ENCODE results near the gene GAS5. TPM values are rescaled to one million over a fixed set of nuclear protein-coding genes. Genes with fewer than 3 reads are reported as not detected.

The GAS5 gene
- total RNA-seq, 1 experiment from 2014 or later, result 503 TPM

GRCh38 chr1:173869021-173869359 lies 1.2 kb upstream of the GAS5 start:
- Histone ChIP-seq H3K9me3 (ENCODE audit: low read depth, low read length, poor library complexity, severe bottlenecking) (no peaks in the 10 kb centered on the region), H3K27me3 (replicated peaks; ENCODE audit: insufficient read depth, low read depth, low read length, poor library complexity) (no peaks in the 10 kb centered on the region), H3K27ac (ENCODE audit: low read depth, low read length, poor library complexity, severe bottlenecking) (peak overlapping the region; percentile 89), H3K36me3 (ENCODE audit: insufficient read depth, low read length, poor library complexity, severe bottlenecking) (peaks cover 47% of the 10 kb centered on the region), H3K4me3 (ENCODE audit: low read depth, low read length, poor library complexity, severe bottlenecking) (peak overlapping the region; percentile 76), H3K4me1 (ENCODE audit: insufficient read depth, low read length, poor library complexity, severe bottlenecking) (peaks cover 30% of the 10 kb centered on the region)
- intact Hi-C loops (cut with micrococcal nuclease; ENCODE audit: unreplicated experiment), result loop anchor here (5.0 kb wide), 1 partner anchor 153 kb away; the partner anchor contains the start of gene RC3H1
- TF ChIP-seq EZH2 (IDR thresholded peaks at IDR 0.05; ENCODE audit: borderline replicate concordance, low read depth, low read length, poor library complexity, severe bottlenecking), result no peak
- TF ChIP-seq, protein P1, sequence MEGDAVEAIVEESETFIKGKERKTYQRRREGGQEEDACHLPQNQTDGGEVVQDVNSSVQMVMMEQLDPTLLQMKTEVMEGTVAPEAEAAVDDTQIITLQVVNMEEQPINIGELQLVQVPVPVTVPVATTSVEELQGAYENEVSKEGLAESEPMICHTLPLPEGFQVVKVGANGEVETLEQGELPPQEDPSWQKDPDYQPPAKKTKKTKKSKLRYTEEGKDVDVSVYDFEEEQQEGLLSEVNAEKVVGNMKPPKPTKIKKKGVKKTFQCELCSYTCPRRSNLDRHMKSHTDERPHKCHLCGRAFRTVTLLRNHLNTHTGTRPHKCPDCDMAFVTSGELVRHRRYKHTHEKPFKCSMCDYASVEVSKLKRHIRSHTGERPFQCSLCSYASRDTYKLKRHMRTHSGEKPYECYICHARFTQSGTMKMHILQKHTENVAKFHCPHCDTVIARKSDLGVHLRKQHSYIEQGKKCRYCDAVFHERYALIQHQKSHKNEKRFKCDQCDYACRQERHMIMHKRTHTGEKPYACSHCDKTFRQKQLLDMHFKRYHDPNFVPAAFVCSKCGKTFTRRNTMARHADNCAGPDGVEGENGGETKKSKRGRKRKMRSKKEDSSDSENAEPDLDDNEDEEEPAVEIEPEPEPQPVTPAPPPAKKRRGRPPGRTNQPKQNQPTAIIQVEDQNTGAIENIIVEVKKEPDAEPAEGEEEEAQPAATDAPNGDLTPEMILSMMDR (conservative IDR thresholded peaks at IDR 0.05; ENCODE audit: low read depth, low read length), result no peak
- ChIA-PET CTCF (no interaction called here), POLR2A (ENCODE audit: low non-redundant PET) (no interaction called here)
- no peak for DNase-seq (ENCODE audit: low spot score)
- BruUV-seq (replicated peaks), result TSS peak; percentile 58

- Histone ChIP-seq H3K4me3 (ENCODE audit: low read depth, low read length, poor library complexity, severe bottlenecking) (peak within 1 kb of the TSS; percentile 76), H3K4me1 (ENCODE audit: insufficient read depth, low read length, poor library complexity, severe bottlenecking) (peaks cover 30% of the 10 kb centered on the region), H3K9me3 (ENCODE audit: low read depth, low read length, poor library complexity, severe bottlenecking) (no peaks in the 10 kb centered on the region), H3K27ac (ENCODE audit: low read depth, low read length, poor library complexity, severe bottlenecking) (peak within 1 kb of the TSS; percentile 89), H3K36me3 (ENCODE audit: insufficient read depth, low read length, poor library complexity, severe bottlenecking) (peaks cover 52% of the 10 kb centered on the region), H3K27me3 (replicated peaks; ENCODE audit: insufficient read depth, low read depth, low read length, poor library complexity) (no peaks in the 10 kb centered on the region)
- peak; percentile 87 for DNase-seq (ENCODE audit: low spot score)
- CTCF ChIA-PET, result no interaction called here
- no peak for TF ChIP-seq EZH2 (IDR thresholded peaks at IDR 0.05; ENCODE audit: borderline replicate concordance, low read depth, low read length, poor library complexity, severe bottlenecking)
- TF ChIP-seq, protein P1 (conservative IDR thresholded peaks at IDR 0.05; ENCODE audit: low read depth, low read length), result no peak
- POLR2A ChIA-PET (ENCODE audit: low non-redundant PET), result interaction anchor here (0.6 to 0.7 kb wide), 3 partner anchors 34 to 391 kb away, joined by 3 to 4 read pairs (median 3); partner anchors contain the start of gene PRDX6
- BruUV-seq (replicated peaks), result no TSS peak
- intact Hi-C loops (cut with micrococcal nuclease; ENCODE audit: unreplicated experiment), result loop anchor here (5.0 kb wide), 1 partner anchor 154 kb away; the partner anchor contains the start of gene RC3H1
These were observed 654 bp upstream of the GAS5 start, which contains the start of gene ZBTB37 for GRCh38 chr1:173868266-173869020. Gene ZBTB37 (plus strand): TSS chr1:173868380. CDS start chr1:173870226, 1,846 bp downstream.

DNA sequence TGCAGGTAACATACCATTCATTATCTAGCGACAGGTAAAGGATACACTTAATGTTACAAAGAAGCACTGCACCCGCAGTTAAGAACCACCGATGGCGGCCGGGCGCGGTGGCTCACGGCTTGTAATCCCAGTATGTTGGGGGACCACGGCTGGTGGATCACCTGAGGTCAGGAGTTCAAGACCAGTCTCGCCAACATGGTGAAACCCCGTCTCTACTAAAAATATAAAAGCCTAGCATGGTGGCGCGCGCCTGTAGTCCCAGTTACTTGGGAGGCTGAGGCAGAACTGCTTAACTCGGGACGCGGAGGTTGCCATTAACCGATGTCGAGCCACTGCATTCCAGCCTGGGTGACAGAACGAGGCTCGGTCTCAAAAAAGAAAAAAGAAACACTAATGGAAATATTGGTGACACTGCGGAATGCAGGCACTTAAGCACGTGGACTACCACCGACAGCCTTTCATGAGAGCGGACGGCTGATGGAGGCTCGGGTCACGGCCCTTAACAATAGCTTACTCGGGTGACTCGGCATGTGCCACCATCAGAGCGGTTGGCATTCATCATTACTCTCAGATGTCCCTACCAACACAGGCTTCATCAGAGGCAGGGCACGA lies 542 bp downstream of the GAS5 start:
- intact Hi-C loops (cut with micrococcal nuclease; ENCODE audit: unreplicated experiment), result loop anchor here (5.0 kb wide), 1 partner anchor 155 kb away; the partner anchor contains the start of gene RC3H1
- H3K36me3 ChIP-seq (ENCODE audit: insufficient read depth, low read length, poor library complexity, severe bottlenecking), result peaks cover 63% of the 10 kb centered on the region
- peak overlapping the region; percentile 85 for H3K27ac ChIP-seq (ENCODE audit: low read depth, low read length, poor library complexity, severe bottlenecking)
- ChIA-PET CTCF (no interaction called here), POLR2A (ENCODE audit: low non-redundant PET) (no interaction called here)
- TF ChIP-seq, protein P1 (conservative IDR thresholded peaks at IDR 0.05; ENCODE audit: low read depth, low read length), result no peak
- no peak for TF ChIP-seq EZH2 (IDR thresholded peaks at IDR 0.05; ENCODE audit: borderline replicate concordance, low read depth, low read length, poor library complexity, severe bottlenecking)
- H3K9me3 ChIP-seq (ENCODE audit: low read depth, low read length, poor library complexity, severe bottlenecking), result no peaks in the 10 kb centered on the region
- no peak for DNase-seq (ENCODE audit: low spot score)
- TSS peak; percentile 60 for BruUV-seq (replicated peaks)
- peaks cover 30% of the 10 kb centered on the region for H3K4me1 ChIP-seq (ENCODE audit: insufficient read depth, low read length, poor library complexity, severe bottlenecking)
- H3K4me3 ChIP-seq (ENCODE audit: low read depth, low read length, poor library complexity, severe bottlenecking), result peak overlapping the region; percentile 76
- H3K27me3 ChIP-seq (replicated peaks; ENCODE audit: insufficient read depth, low read depth, low read length, poor library complexity), result no peaks in the 10 kb centered on the region
